ENCODE results near the gene MAN1A1.

GRCh38 chr6:119148825-119149525 is 200.6 kb downstream of the MAN1A1 start:
- TF ChIP-seq CTCF (IDR thresholded peaks at IDR 0.05) (no peak), POLR2A (IDR thresholded peaks at IDR 0.05) (no peak)

All from uterus (tissue), 2 donors.